Tibial artery (tissue), 4 donors: ENCODE results near the gene CDK5RAP2.

Experiments used
- DNase-seq, 2 donors: peaks; one replicate each; pipeline ENCODE4 v3.0.0-alpha.2; 2019
- H3K27ac ChIP-seq, 2 donors: fragments of 200-600 bp; sonication (generic) in 1 of 2; 1 replicate in 1 of 2; 2 replicates in 1 of 2; pipeline ENCODE4 v1.5.1; 2018 to 2019; ENCODE audit warnings: mild to moderate bottlenecking in 1 of 2
- H3K27me3 ChIP-seq, 2 donors: fragments of 200-600 bp; sonication (generic) in 1 of 2; one replicate each; pipeline versions ENCODE4 v1.5.1 to v1.6.0; 2016 to 2019
- H3K36me3 ChIP-seq, 3 donors: fragments of 200-600 bp; sonication (generic) in 2 of 3; one replicate each; pipeline ENCODE4 v1.5.1; 2016 to 2019; ENCODE audit warnings: mild to moderate bottlenecking in 2 of 3
- H3K4me1 ChIP-seq, 4 donors: fragments of 200-600 bp; sonication (generic) in 2 of 4; 1 replicate in 3 of 4; 2 replicates in 1 of 4; pipeline ENCODE4 v1.5.1; 2016 to 2019
- H3K4me3 ChIP-seq, 2 donors: fragments of 200-600 bp; sonication (generic) in 1 of 2; 1 replicate in 1 of 2; 2 replicates in 1 of 2; pipeline ENCODE4 v1.5.1; 2018 to 2019; ENCODE audit warnings: mild to moderate bottlenecking in 2 of 2
- H3K9me3 ChIP-seq, 3 donors: fragments of 200-600 bp; sonication (generic) in 1 of 3; one replicate each; pipeline ENCODE4 v1.5.1; 2016 to 2019
- intact Hi-C: fragments of 100-400 bp; cut with DNase I; formaldehyde crosslinking; loops from one replicate; pipeline ENCODE4 v1.15.0; 2023; ENCODE audit warnings: low total_unique reads
- TF ChIP-seq, protein P1 (sequence below), 2 experiments: fragments of 200-600 bp in 1 of 2; fragments of 450-650 bp in 1 of 2; IDR thresholded peaks; one replicate each; pipeline ENCODE4 v1.5.1; 2017 to 2019; ENCODE audit warnings: antibody characterized with exemption in 2 of 2, mild to moderate bottlenecking in 1 of 2, moderate library complexity in 1 of 2

The CDK5RAP2 gene

DNA sequence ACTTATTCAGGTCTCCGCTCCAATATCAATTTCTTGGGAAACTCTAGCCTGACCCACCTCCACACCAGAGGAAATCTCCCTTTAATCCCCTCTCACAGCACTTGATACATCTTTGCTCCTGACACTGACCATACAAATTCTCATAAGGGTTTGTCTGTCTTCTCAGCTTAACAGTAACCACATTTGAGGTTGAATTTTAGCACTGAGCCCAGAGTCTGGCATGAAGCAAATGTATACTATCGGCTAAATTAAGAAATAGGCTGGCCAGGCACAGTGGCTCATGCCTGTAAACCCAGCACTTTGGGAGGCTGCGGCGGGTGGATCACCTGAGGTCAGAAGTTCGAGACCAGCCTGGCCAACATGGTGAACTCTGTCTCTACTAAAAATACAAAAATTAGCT is 9.7 kb downstream of the CDK5RAP2 start:
- Histone ChIP-seq H3K27ac (peak overlapping the region; percentile 52 to 67), H3K4me1 (peaks cover 0 to 32% (median 23%) of the 10 kb centered on the region in 4 donors), H3K27me3 (no peaks in the 10 kb centered on the region), H3K9me3 (no peaks in the 10 kb centered on the region), H3K4me3 (no peak overlapping the region), H3K36me3 (peaks cover 36 to 52% (median 52%) of the 10 kb centered on the region in 3 donors)
- TF ChIP-seq, protein P1, sequence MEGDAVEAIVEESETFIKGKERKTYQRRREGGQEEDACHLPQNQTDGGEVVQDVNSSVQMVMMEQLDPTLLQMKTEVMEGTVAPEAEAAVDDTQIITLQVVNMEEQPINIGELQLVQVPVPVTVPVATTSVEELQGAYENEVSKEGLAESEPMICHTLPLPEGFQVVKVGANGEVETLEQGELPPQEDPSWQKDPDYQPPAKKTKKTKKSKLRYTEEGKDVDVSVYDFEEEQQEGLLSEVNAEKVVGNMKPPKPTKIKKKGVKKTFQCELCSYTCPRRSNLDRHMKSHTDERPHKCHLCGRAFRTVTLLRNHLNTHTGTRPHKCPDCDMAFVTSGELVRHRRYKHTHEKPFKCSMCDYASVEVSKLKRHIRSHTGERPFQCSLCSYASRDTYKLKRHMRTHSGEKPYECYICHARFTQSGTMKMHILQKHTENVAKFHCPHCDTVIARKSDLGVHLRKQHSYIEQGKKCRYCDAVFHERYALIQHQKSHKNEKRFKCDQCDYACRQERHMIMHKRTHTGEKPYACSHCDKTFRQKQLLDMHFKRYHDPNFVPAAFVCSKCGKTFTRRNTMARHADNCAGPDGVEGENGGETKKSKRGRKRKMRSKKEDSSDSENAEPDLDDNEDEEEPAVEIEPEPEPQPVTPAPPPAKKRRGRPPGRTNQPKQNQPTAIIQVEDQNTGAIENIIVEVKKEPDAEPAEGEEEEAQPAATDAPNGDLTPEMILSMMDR (IDR thresholded peaks at IDR 0.05) = no peak
- intact Hi-C loops = no loop called here
- DNase-seq = no peak

DNA sequence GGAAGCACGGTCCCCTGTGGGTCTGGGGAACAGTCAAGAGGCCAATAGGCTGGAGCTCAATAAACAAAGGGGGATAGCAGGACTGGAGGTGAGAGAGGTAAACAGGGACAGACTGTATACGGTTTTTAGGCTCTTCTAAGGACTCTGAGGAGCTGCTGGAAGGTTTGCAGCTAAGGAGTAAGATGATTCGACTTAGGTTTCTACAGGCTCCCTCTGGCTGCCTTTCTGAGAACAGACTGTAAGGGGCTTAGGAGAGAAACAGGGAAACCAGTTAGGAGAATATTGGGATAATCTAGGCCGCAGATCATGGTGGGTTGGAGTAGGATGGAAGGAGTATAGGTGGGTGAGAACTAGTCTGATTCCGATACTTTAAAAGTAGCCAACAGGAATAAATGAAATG is 10.4 kb downstream of the CDK5RAP2 start:
- TF ChIP-seq, protein P1 (IDR thresholded peaks at IDR 0.05) = no peak

DNA sequence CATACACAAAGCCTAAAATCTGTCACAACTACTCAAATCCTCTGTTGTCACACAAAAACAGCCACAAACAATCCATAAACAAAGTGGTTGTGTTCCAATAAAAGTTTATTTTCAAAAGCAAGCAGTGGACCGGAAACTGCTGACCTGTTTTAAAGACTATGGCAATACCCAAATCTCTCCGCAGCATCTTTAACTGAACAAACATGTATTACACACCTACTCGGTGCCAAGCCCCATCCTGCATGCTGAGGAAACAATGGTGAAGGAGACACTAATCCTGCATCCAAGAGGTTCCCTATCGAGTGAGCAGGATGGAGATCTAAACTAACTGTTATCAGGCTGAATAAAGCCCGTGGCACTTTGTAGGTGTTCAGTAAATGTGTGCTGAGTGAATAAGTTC is 11.2 kb downstream of the CDK5RAP2 start:
- TF ChIP-seq, protein P1 (IDR thresholded peaks at IDR 0.05) = no peak
- no peaks in the 10 kb centered on the region for H3K9me3 ChIP-seq
- no peak for DNase-seq
- no peak overlapping the region for H3K4me3 ChIP-seq
- intact Hi-C loops = no loop called here
- H3K27me3 ChIP-seq = no peaks in the 10 kb centered on the region
- peaks cover 0 to 32% (median 23%) of the 10 kb centered on the region in 4 donors for H3K4me1 ChIP-seq
- no peak overlapping the region for H3K27ac ChIP-seq
- peaks cover 36 to 61% (median 59%) of the 10 kb centered on the region in 3 donors for H3K36me3 ChIP-seq

More for the DNA sequence above, 10.4 kb downstream of the CDK5RAP2 start:
- Histone ChIP-seq H3K27me3 (no peaks in the 10 kb centered on the region), H3K4me3 (no peak overlapping the region), H3K27ac (peak overlapping the region; percentile 52 to 67), H3K9me3 (no peaks in the 10 kb centered on the region), H3K4me1 (peaks cover 0 to 32% (median 23%) of the 10 kb centered on the region in 4 donors), H3K36me3 (peaks cover 36 to 59% (median 59%) of the 10 kb centered on the region in 3 donors)
- intact Hi-C loops = no loop called here
- no peak for DNase-seq

DNA sequence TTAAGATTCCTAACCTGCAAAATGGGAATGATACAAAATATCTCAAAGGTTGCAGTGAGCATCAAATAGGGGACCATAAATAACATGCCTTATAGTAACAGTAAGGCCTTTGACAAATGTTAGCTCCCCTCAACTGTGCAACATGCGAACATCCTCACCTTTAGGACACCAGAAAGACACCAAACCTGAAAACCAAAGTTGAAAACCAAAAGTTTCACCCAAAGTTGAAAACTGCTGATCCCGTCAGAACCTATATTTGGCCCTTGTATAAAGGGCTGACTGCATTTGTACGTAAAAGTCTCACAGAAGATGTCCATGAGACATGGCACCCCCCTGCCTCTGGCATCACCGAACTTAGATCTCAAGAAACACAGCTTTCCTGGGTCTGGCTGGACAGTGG is 12.1 kb downstream of the CDK5RAP2 start:
- TF ChIP-seq, protein P1 (IDR thresholded peaks at IDR 0.05) = no peak
- Histone ChIP-seq H3K4me1 (peaks cover 0 to 30% (median 23%) of the 10 kb centered on the region in 4 donors), H3K4me3 (no peak overlapping the region), H3K36me3 (peaks cover 36 to 69% (median 65%) of the 10 kb centered on the region in 3 donors), H3K27ac (no peak overlapping the region), H3K9me3 (no peaks in the 10 kb centered on the region), H3K27me3 (no peaks in the 10 kb centered on the region)
- DNase-seq = no peak
- intact Hi-C loops = no loop called here

DNA sequence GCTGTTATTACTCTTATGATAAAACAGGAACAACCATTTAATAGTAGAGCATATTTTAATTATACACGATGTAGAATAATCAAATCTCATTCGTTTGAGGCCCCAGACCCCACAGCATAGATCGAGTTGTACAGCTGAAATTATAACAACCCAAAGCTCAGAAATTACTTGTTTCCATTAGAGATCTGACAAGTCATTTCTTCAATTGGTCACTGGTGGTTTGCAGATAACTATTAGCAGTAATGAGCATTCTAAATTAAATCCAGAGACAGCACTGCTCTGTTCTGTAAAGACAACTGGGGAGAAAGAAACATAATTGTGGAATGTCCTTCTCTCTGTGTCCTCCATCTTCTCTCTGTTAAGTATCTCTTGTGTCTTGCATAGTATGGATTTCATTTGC is 12.9 kb downstream of the CDK5RAP2 start:
- peaks cover 36 to 69% (median 69%) of the 10 kb centered on the region in 3 donors for H3K36me3 ChIP-seq
- intact Hi-C loops = no loop called here
- no peak overlapping the region for H3K27ac ChIP-seq
- TF ChIP-seq, protein P1 (IDR thresholded peaks at IDR 0.05) = no peak
- H3K4me1 ChIP-seq = peaks cover 0 to 23% (median 21%) of the 10 kb centered on the region in 4 donors
- no peak for DNase-seq
- no peak overlapping the region for H3K4me3 ChIP-seq
- H3K27me3 ChIP-seq = no peaks in the 10 kb centered on the region
- H3K9me3 ChIP-seq = no peaks in the 10 kb centered on the region

DNA sequence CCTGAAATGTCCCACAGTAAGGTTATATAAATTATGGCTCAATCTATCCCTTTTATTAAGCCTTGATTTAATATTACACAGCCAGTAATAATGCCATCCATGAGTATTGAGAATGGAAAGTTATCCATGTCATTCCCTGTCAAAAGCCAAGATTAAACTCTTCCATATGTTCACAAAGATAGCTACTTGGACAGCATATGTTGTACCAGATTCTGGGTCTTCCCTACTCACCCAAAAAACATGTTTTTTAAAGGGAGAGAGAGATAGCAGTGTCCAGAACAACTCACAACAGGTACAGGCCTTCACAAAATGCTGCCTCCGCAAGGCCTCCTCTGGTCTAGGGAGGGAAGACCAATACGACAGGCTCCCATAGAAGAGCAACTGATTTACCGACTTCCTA is 15.4 kb downstream of the CDK5RAP2 start:
- no peak overlapping the region for H3K4me3 ChIP-seq
- no peak for DNase-seq
- no peaks in the 10 kb centered on the region for H3K4me1 ChIP-seq
- H3K27me3 ChIP-seq = no peaks in the 10 kb centered on the region
- H3K9me3 ChIP-seq = no peaks in the 10 kb centered on the region
- no peak overlapping the region for H3K27ac ChIP-seq
- H3K36me3 ChIP-seq = peaks cover 39 to 71% (median 57%) of the 10 kb centered on the region in 3 donors
- TF ChIP-seq, protein P1 (IDR thresholded peaks at IDR 0.05) = no peak
- intact Hi-C loops = no loop called here
